ENCODE data around the gene JAK1. TPM values are rescaled to one million over a fixed set of nuclear protein-coding genes. Genes with fewer than 3 reads are reported as not detected.

Gene JAK1
- total and polyA plus RNA-seq, 9 of the 15 experiments (the other 6 are each of a cell fraction or from before 2014, with no cell fraction given): 9.7 to 44.1 (median 42.5) TPM

- TF ChIP-seq ZBTB33 (CRISPR knock-in tag; IDR thresholded peaks at IDR 0.05): 0 out of 2 replicates have a peak, but pooled peaks have one; percentile 17
- TF ChIP-seq RFX1 (IDR thresholded peaks at IDR 0.05): no peak
- TF ChIP-seq WHSC1 (IDR thresholded peaks at IDR 0.05; ENCODE audit: low read length): no peak
- no peak for TF ChIP-seq SUPT5H (IDR thresholded peaks at IDR 0.05)
- no peak for TF ChIP-seq ZNF507 (tag; conservative IDR thresholded peaks at IDR 0.05)
- 0 out of 2 replicates have a peak, but pooled peaks have one; percentile 32 for TF ChIP-seq ADNP (tag; IDR thresholded peaks at IDR 0.05)
Observed at GRCh38 chr1:64843675-64844074, 122.7 kb downstream of the JAK1 start (continued).

- BruUV-seq (replicated peaks): no TSS peak
- 59% methylated on average over 2 of the region's 2 CpGs for WGBS (ENCODE audit: insufficient coverage, low coverage, missing lambda C conversion rate)
- in situ Hi-C loops (cut with MboI): no loop called here
- H3K9me3 ChIP-seq (replicated peaks; ENCODE audit: control insufficient read depth, insufficient read depth, low read depth, low read length): no peaks in the 10 kb centered on the region
- H3K4me3 ChIP-seq: no peak overlapping the region
- H3K4me2 ChIP-seq (ENCODE audit: insufficient read depth, low read length): no peak overlapping the region
- intact Hi-C loops (cut with micrococcal nuclease): no loop called here
- H3K4me1 ChIP-seq (replicated peaks in 1 of 2; ENCODE audit: control insufficient read depth in 2 of 2, insufficient read depth in 2 of 2, low read length in 2 of 2): no peaks in the 10 kb centered on the region
- H3K27ac ChIP-seq (ENCODE audit: extremely low read depth, low read depth, low read length): no peak overlapping the region
- FAIRE-seq (no peak), DNase-seq (ENCODE audit: extremely low read depth in 1 of 4, low spot score in 3 of 4) (no peak), ATAC-seq (no peak)
- no peaks in the 10 kb centered on the region for H3K27me3 ChIP-seq (ENCODE audit: control insufficient read depth in 2 of 2, insufficient read depth in 2 of 2, low read length in 2 of 2)
- H3K9me1 ChIP-seq (ENCODE audit: control insufficient read depth, insufficient read depth, low read length): no peaks in the 10 kb centered on the region
- POLR2A ChIA-PET: no interaction called here
- no peak overlapping the region for H2AFZ ChIP-seq (ENCODE audit: low read depth, low read length)
- CTCF ChIA-PET (ENCODE audit: low intra/inter-chr PET ratio): no interaction called here
- no peaks in the 10 kb centered on the region for H4K20me1 ChIP-seq (replicated peaks; ENCODE audit: control insufficient read depth, insufficient read depth, low read length)
- peaks cover 68% of the 10 kb centered on the region; the same call in 2 of the 3 replicates for H3K36me3 ChIP-seq (ENCODE audit: control insufficient read depth, insufficient read depth, low read length)
- H3K79me2 ChIP-seq (ENCODE audit: control insufficient read depth, insufficient read depth, low read length): no peaks in the 10 kb centered on the region
- no peak overlapping the region for H3K9ac ChIP-seq (ENCODE audit: insufficient read depth in 1 of 2, low read depth in 2 of 2, low read length in 2 of 2)
- TF ChIP-seq RBBP5 (IDR thresholded peaks at IDR 0.05; ENCODE audit: borderline replicate concordance, insufficient read depth, low read length, poor library complexity, severe bottlenecking): no peak
- no peak for TF ChIP-seq C11orf30 (IDR thresholded peaks at IDR 0.05; ENCODE audit: low read depth)
- no peak for TF ChIP-seq MBD1 (CRISPR knock-in tag; IDR thresholded peaks at IDR 0.05)
Observed at GRCh38 chr1:64842224-64842623, 124.1 kb downstream of the JAK1 start.

Measured in K562 (cell line).